WI38 (cell line): ENCODE results near the gene SPSB1.
"Not testable (repeated sequence)": the region's sequence is repeated elsewhere in the genome, so short reads cannot be mapped to it uniquely, and the experiment has no call there.

ENCODE experiments used
- H3K4me3 ChIP-seq: 2 replicates; pipeline ENCODE4 v1.5.1; 2011; ENCODE audit warnings: low read depth, mild to moderate bottlenecking, control low read depth, low read length
- CTCF ChIP-seq: IDR thresholded peaks from 2 replicates; pipeline ENCODE4 v1.5.1; 2012; ENCODE audit warnings: low read depth, mild to moderate bottlenecking, control low read depth, low read length

SPSB1 gene

GRCh38 chr1:9376430-9376829 lies 83.7 kb downstream of the SPSB1 start:
- no peak overlapping the region for H3K4me3 ChIP-seq
- no peak for TF ChIP-seq CTCF

- no peak overlapping the region for H3K4me3 ChIP-seq
- no peak for TF ChIP-seq CTCF
Measured at GRCh38 chr1:9376886-9377333, 84.2 kb downstream of the SPSB1 start.

- no peak for TF ChIP-seq CTCF
Measured at GRCh38 chr1:9378801-9379200, 86.1 kb downstream of the SPSB1 start.

DNA sequence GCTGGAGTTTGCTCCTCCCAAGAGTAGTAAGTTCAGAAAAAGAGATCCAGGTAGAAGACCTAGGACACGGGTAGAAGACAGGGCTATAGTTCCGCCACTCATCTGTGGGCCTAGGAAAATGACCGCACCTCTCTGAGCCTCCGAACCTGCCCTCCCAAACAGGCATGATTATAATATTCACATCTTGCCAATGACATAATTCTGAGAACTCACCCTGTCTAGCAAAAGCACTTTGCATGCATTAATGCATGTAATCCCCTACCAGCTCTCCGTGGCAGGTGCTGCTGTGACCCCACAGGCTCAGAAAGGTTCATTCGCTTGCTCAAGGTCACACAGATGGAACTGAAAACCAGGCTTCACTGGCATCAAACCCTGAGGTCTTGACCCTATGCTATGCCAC lies 88.0 kb downstream of the SPSB1 start:
- TF ChIP-seq CTCF, result no peak
- H3K4me3 ChIP-seq, result no peak overlapping the region

More at GRCh38 chr1:9378801-9379200, 86.1 kb downstream of the SPSB1 start:
- no peak overlapping the region for H3K4me3 ChIP-seq

GRCh38 chr1:9382643-9383491 lies 90.2 kb downstream of the SPSB1 start:
- no peak for TF ChIP-seq CTCF
- no peak overlapping the region for H3K4me3 ChIP-seq

DNA sequence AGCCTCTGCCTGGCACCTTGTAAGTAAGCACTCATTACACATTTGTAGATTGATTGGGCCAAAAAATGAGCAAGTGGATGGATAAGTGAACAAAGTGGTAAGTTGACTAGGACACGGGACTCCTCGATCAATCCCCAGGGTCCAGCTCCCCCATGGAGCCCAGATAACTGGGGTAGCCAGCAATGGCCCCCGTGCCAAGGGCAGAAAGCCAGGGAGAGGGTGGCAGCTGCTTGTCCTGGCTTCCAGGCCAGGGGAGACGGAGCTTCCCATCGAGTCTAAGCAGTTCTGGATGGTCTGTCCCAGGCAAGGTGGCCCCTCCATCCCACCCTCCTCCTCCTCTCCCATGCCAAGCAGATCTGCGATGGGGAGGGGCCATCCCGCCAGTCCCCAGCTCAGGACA lies 91.4 kb downstream of the SPSB1 start:
- H3K4me3 ChIP-seq, result no peak overlapping the region
- TF ChIP-seq CTCF, result no peak

GRCh38 chr1:9384751-9385245 lies 92.1 kb downstream of the SPSB1 start:
- no peak for TF ChIP-seq CTCF
- no peak overlapping the region for H3K4me3 ChIP-seq

GRCh38 chr1:9385392-9385791 lies 92.7 kb downstream of the SPSB1 start:
- not testable (repeated sequence) for H3K4me3 ChIP-seq
